Epithelial cell of proximal tubule (primary cell): Measurements from ENCODE around the gene KIFAP3. TPM values are rescaled to one million over a fixed set of nuclear protein-coding genes. Genes with fewer than 3 reads are reported as not detected.
A peak's percentile ranks its signal among the peaks of the same experiment; 100 is the strongest.
"Not testable (repeated sequence)": the region's sequence is repeated elsewhere in the genome, so short reads cannot be mapped to it uniquely, and the experiment has no call there.

ENCODE experiments used
- DNase-seq: peaks from one replicate; pipeline ENCODE4 v3.0.0-alpha.2; 2011; ENCODE audit warnings: low read depth
- H3K4me3 ChIP-seq: 2 replicates; pipeline ENCODE4 v1.5.1; 2011; ENCODE audit warnings: low read depth, mild to moderate bottlenecking, low read length
- total RNA-seq: library from RNA; depleted of rRNA; stranded (reverse); fragments of >200 nt; gene quantifications from 2 replicates; pipeline ENCODE4 v1.2.3, GENCODE V29; 2015
- TF ChIP-seq, protein P1 (sequence below): conservative IDR thresholded peaks from 2 replicates; pipeline ENCODE4 v1.5.1; 2012; ENCODE audit warnings: low read depth, mild to moderate bottlenecking, low read length

Gene KIFAP3
- total RNA-seq: 15.0 and 15.7 TPM in 2 replicates

DNA sequence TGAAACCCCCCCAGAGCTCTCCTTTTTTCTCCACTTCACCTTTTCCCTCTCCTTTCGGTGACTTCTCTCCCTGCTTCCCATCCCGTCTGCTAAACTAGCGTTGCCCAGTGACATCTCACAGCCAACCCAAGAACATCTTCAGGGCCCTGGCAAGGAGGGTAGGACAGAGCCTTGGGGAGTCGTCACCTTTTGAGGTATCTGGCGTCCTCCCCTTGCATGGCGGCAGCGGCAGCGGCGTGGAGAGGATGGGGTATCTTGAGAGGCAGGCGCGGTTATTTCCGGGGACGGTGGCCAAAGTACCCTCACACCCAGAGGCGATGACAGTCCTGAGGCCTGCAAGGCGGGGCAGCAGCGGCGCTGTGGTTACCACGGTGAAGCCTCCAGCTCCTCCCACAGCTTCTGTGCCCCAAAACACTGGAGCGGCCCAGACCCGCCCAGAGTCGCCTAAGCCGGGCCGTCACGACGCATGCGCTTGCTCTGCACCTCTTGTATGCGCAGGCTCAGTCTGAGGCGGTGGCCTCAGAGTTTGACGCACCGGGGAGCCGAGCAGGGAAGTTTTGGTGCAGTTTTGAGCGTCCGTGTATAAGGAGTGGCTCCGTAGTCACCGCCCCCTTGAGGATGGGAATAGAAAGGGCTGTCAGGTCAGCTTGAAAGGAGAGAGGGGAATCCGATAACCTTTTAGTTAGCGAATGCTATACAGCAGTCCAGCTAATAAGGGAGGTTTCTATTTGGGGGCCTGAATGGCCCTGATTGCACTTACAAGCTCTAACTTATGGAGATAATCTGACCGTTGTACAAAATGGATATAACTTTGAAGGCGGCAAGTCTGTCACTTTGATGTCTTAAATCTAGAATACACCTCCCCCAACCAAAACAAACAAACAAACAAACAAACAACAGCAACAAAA is at the start of gene KIFAP3:
Gene KIFAP3 (minus strand): TSS at position 446 of the 908 bp plus-strand sequence. CDS start 228 bp downstream, at position 218.
- TF ChIP-seq, protein P1, sequence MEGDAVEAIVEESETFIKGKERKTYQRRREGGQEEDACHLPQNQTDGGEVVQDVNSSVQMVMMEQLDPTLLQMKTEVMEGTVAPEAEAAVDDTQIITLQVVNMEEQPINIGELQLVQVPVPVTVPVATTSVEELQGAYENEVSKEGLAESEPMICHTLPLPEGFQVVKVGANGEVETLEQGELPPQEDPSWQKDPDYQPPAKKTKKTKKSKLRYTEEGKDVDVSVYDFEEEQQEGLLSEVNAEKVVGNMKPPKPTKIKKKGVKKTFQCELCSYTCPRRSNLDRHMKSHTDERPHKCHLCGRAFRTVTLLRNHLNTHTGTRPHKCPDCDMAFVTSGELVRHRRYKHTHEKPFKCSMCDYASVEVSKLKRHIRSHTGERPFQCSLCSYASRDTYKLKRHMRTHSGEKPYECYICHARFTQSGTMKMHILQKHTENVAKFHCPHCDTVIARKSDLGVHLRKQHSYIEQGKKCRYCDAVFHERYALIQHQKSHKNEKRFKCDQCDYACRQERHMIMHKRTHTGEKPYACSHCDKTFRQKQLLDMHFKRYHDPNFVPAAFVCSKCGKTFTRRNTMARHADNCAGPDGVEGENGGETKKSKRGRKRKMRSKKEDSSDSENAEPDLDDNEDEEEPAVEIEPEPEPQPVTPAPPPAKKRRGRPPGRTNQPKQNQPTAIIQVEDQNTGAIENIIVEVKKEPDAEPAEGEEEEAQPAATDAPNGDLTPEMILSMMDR: peak; percentile 67
- H3K4me3 ChIP-seq: peak within 1 kb of the TSS; percentile 96
- peak; percentile 69 for DNase-seq

DNA sequence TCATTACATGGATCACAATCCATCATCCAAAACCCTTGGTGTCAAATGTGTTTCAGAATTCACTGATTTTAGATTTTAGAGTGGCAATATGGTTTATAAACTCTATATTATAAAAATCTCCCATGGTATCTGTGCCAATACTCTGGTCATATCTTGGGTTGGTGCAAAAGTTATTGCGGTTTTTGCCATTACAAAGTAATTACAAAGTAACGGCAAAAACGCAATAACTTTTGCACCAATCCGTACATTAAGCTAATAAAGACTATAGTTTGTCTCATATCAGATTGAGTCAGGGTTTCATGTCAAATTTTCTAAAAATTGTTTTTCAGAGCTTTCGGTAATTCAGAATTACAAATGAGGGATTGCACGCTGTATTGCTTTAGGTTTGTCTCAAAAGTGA is 47.9 kb upstream of the KIFAP3 start:
- TF ChIP-seq, protein P1: no peak
- no peak overlapping the region for H3K4me3 ChIP-seq
- no peak for DNase-seq

DNA sequence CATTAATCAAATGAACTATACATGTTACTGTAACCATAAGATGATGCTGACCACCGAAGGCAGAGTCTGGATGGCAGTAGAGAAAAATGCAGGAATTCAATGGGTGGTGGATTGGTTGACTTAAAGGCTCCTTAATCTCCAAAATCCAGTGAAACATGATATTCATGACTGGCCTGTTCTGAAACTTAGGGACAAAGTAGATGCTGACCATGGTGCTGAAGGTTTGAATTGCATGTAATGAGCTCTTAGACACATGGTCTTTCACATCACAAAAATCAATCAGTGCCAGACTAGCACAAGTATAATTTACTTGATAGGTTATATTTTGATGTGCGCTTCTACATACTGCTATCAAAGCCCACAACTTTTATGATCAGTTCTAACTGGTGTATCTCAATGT is 40.4 kb upstream of the KIFAP3 start:
- no peak for DNase-seq
- TF ChIP-seq, protein P1: no peak

GRCh38 chr1:170113140-170113539 is 38.6 kb upstream of the KIFAP3 start:
- DNase-seq, H3K4me3 ChIP-seq: not testable (repeated sequence)

More for the DNA sequence above, 40.4 kb upstream of the KIFAP3 start:
- H3K4me3 ChIP-seq: no peak overlapping the region

GRCh38 chr1:170097449-170097948 is 23.0 kb upstream of the KIFAP3 start:
- TF ChIP-seq, protein P1: no peak
- H3K4me3 ChIP-seq: no peak overlapping the region
- DNase-seq: no peak

GRCh38 chr1:170096806-170097340 is 22.4 kb upstream of the KIFAP3 start:
- H3K4me3 ChIP-seq: no peak overlapping the region
- no peak for DNase-seq
- TF ChIP-seq, protein P1: no peak

- no peak for DNase-seq
- TF ChIP-seq, protein P1: no peak
- H3K4me3 ChIP-seq: no peak overlapping the region
Observed at GRCh38 chr1:170095976-170096748, 21.7 kb upstream of the KIFAP3 start.

- DNase-seq, H3K4me3 ChIP-seq: not testable (repeated sequence)
Observed at GRCh38 chr1:170094697-170095616, 20.5 kb upstream of the KIFAP3 start.
